GM21447 (cell line): Measurements from ENCODE around the gene ADGRF1.
A peak's percentile ranks its signal among the peaks of the same experiment; 100 is the strongest.
"Not testable (repeated sequence)": the region's sequence is repeated elsewhere in the genome, so short reads cannot be mapped to it uniquely, and the experiment has no call there.

Source experiments
- ATAC-seq: cut with Tn5 transposase; IDR thresholded peaks from one replicate; pipeline ENCODE4 v1.9.1; 2021; ENCODE audit not compliant: unreplicated experiment

ADGRF1 gene

GRCh38 chr6:47061309-47062300 lies 19.5 kb upstream of the ADGRF1 start:
- no peak for ATAC-seq

DNA sequence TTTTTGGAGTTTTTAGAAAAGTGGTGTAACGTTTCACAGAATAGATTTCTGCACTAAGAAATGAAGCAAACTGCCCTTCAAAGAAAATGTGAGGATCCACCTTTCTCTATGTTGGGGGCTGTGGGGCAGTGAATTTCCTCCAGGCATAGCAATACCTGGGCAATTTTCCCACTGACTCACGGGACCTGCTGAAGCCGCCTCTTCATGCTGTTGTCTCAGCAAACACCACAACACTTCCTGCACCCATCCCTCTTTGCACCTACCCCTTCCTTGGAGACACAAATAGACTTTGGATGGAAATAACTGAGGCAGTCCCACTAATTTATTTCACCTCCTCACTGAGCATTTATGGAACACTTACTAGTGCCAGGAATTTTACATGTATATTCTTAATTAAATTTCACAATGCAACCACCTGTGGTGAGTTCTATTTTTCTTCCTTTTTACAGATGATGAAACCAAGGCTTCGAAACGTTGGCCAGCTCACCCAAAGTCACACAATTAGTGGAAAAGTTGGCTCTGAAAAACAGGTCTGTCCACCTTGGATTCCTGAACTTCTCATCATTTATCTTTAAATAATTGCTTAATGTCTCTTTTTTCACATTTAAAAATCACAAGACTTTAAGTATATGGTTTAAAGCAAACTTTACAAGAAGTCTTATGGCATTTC lies 17.2 kb upstream of the ADGRF1 start:
- no peak for ATAC-seq

DNA sequence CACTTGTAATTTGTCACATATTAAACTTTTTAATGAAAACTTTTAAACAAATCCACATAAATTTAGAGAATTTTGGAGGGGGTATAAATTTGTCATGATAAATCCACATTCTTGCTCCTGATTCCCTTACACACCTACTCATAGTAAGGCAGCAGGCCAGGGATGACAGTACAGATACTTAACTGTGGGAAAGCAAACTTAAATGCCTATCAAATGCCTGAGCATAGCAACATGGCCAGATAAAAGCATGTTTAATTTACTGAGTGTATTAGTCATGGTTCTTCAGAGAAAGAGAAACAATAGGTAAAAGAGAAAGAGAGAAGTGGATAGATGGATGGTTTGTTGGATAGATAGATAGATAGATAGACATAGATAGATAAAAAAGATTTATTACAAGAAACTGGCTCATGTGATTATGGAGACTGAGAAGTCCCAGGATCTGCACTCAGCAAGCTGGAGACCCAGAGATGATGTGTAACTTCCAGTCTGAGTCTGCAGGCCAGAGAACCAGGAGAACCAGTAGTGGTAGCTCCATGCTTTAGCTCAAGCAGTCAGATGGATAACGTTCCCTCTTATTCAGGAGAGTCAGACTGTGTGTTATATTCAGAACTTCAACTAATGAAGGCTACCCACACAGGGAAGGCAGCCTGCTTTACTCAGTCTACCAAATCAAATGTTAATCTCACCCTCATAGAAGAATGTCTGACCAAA lies 15.9 kb upstream of the ADGRF1 start:
- no peak for ATAC-seq

DNA sequence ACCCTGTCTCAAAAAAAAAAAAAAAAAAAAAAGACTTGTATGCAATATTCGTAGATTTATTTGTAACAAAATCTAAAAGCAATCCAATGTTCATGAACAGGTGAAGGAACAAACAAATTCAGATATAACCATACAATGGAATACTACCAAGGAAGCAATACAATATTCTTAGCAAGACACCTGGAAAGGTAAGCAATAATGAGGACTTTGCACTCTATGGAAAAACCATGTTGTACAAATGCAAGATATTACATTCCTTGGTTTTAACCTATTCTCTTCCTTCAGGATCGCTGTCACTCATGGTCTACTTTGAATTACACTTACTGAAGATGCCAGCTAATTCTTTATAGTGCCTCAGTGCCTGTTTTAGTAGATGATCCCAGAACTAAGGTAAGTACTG lies 14.7 kb upstream of the ADGRF1 start:
- no peak for ATAC-seq

DNA sequence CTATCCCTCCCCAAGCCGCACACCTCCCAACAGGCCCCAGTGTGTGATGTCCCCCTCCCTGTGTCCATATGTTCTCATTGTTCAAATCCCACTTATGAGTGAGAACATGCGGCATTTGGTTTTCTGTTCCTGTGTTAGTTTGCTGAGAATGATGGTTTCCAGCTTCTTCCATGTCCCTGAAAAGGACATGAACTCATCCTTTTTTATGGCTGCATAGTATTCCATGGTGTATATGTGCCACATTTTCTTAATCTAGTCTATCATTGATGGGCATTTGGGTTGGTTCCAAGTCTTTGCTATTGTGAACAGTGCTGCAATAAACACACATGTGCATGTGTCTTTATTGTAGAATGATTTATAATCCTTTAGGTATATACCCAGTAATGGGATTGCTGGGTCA lies 12.2 kb upstream of the ADGRF1 start:
- not testable (repeated sequence) for ATAC-seq

DNA sequence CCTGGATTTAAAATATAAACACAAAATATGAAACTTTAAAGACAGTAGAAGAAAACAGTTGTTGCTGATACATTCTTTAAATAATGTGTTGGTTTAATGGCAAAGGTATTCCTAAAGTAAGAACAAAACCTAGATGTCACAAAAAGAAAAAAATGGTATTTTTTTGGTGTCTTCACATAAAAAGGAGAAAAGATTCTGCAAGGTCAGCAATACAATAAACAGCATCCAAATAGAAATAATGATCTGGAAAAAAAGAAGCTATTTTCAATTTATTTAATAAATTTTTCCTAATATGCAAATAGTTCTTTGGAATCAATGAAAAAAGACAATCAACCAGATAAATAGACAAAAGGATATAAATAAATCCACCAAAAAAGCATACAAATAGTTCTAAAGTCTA lies 6.5 kb upstream of the ADGRF1 start:
- no peak for ATAC-seq

DNA sequence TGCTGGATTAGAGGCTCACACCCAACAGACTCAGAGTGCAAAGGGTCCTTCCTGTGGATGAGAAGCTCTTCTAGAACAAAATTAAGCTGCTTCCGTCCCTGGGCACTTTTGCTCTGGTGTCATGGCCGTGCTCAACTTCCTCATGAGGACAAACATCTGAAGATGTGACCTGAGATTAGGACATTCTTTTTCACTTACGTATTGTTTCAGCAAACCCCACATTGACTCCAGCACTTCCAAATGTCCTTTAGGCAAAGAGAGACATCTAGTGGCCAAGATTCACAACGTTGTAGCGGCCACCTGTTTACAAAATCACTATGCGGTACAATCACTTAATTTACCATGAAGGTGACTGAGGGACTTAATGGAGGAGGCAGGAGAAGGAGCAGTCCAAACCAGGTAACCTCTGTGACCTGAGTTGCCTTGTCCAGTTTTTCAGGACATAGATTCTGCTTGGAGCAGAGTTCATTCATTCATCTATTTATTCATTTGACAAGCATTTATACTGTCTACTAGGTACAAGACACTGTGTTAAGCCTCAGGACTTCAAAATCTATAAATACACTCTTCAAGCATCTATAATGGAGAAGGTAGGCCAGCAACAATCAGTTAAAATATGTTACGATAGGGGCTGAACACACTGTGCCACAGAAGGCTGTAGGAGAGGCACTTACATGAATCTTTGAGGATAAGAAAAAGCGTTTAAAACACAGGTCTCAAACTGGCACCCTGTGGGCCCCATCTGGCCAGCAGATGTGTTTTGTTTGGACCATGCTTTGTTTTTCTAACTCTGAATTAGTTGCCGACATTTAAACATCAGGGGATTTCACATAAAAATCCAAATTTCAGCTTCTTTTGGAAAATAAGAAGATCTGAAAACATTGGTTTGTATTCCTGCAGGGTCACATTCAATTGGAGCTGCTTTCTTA lies 5.6 kb upstream of the ADGRF1 start:
- ATAC-seq, result peak; percentile 77

GRCh38 chr6:47047097-47047478 lies 5.0 kb upstream of the ADGRF1 start:
- no peak for ATAC-seq

DNA sequence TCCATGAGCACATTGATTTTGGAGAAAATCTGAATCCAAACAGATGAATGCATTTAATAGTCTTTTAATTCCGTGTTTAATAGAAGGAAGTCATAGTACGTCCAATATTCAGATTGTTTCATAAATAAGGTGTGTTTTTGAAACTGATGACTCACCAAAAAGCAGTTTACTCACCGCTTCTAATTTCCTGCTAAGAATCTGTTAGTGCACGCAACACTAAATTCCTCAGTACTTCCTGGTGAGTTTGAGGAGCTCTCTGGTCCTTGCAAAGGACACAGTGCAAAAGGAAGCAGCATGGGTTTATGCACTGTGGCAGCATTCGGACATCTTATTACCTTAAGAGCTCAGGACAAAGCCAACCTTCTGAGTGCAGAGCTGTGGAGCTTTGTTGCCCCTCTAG lies 2.3 kb upstream of the ADGRF1 start:
- ATAC-seq, result no peak

DNA sequence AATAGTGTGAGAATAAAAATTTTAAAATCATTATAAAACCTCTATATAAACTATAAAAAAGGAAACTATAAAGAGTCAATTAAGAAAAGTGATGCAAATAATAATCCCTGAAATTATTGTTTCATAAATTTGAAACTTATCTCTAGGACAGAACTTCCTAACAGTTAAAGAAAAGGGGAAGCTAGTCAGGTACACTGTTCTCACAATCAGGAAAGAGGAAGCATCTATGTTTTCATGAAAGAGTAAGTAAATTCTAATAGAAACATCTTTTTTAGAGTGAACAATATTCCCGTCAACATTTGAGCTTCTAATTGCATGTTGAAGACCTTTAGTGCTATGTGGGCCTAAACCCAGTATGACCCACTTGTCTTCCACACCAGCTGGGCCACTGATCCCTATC lies 1.2 kb upstream of the ADGRF1 start:
- no peak for ATAC-seq

- ATAC-seq, result no peak
Observed at GRCh38 chr6:47041741-47042140, 391 bp downstream of the ADGRF1 start.

DNA sequence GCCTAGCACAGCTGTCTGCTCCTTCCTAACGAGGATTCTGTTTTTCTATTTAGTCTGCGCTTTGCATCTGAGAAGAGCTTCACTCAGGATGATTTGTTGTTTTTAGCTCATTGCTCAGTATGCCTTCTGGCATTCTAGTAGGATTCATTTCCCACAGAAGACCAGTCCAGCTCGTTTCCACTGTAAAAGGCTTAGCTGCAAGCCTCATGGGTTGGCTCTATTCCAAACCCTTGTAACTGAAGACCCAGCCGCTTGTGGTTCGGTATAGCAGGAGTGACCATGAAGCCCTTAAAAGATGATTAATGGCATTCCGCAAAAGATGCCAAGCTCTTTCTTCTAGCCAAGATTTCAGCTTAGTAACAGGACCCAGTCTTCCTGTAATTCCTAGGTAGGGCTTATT lies 7.2 kb downstream of the ADGRF1 start:
- ATAC-seq, result no peak

DNA sequence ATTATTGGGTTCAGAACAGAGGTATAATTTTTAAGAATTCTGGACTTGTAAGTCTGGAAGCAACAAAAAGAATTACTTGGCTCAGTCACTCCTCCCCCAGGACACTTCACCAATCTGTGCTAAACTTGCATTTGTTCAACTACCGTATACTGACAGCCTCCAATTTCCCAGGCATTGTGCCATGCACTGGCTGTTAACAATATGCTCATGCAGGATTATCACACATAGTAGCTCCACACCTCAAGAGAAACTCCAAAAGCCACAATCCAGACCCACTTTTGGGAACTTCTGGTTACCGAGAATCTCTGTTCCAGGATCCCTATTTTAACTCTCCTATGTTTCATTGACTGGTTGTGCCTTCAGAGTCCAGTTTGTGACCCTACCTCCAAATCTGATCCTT lies 7.7 kb downstream of the ADGRF1 start:
- ATAC-seq, result no peak

DNA sequence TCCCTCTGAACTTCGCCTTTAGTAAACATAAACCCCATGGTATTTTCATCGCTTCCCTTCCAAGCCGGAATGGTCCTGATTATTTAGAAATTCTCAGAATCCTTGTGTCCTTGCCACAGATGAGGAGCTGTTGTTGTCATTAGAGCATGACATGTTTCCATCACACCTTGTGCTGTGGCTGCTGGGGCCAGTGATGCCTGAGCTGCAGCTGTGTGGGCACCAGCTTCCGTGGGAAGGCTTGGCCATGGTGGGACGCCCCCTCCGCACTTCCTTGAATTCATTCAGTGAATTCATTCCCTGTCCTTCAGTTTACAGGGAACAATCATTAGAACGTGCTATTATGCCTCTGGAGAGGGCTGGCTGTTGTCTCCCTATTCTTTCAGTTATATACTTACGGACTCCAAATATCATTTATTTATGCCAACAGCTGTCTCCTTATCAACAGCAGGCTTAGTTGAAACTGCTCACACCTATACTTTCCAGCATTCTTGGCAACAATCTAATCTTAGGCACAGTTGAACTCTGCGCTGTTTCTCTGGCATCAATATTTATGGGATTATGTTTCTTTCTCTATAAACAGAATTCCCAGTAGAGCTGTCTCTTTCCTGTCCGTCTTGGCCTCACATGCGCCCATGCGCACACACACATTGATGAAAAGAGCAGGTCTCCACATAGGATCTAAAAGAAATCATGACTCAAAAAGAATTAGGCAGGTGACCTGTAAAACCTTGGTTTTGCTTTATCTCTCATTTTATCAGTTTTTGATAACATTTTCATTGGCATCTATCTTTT lies 9.0 kb downstream of the ADGRF1 start:
- no peak for ATAC-seq

- no peak for ATAC-seq
Observed at GRCh38 chr6:47031656-47032055, 10.5 kb downstream of the ADGRF1 start.

GRCh38 chr6:47029865-47030561 lies 12.1 kb downstream of the ADGRF1 start:
- ATAC-seq, result no peak

- ATAC-seq, result no peak
Observed at GRCh38 chr6:47028835-47029360, 13.2 kb downstream of the ADGRF1 start.

DNA sequence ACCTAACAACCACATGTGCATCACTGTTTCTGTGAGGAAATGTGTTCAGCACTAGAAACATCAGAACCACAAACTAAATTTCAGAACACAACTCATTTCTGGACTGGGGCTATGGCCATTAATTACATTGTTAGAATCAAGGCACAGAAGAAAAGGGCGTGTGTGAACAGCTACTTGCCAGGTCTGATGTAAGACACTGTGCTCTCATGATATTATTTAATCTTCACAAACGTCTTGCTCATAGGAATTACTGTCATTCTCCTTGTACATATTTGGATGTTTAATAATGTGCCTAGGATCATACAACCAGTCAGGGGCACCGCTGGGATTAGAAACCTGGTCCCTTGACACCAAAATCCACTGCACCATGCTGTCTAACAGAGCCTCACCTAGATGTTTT lies 14.8 kb downstream of the ADGRF1 start:
- ATAC-seq, result no peak

GRCh38 chr6:47026679-47027078 lies 15.5 kb downstream of the ADGRF1 start:
- no peak for ATAC-seq
